ENCODE measurements around the gene SMAGP.

DNA sequence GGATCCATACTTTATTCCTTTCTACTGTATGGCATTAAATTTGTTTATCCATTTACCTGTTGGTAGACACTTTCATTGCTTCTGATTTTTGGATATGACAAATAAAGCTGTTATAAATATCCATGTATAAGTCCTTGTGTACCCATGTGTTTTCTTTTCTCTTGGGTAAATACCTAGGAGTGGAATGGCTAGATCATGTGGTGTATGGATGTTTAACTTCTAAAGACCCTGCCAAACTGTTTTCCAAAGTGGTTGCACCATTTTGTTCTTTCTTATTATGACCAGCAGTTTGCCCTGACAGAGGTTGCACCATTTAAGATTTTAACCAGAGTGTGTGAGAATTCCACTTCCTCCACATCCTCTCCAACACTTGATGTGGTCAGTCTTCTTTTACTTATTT lies 37.6 kb downstream of the SMAGP start:
- TF ChIP-seq, protein P1, sequence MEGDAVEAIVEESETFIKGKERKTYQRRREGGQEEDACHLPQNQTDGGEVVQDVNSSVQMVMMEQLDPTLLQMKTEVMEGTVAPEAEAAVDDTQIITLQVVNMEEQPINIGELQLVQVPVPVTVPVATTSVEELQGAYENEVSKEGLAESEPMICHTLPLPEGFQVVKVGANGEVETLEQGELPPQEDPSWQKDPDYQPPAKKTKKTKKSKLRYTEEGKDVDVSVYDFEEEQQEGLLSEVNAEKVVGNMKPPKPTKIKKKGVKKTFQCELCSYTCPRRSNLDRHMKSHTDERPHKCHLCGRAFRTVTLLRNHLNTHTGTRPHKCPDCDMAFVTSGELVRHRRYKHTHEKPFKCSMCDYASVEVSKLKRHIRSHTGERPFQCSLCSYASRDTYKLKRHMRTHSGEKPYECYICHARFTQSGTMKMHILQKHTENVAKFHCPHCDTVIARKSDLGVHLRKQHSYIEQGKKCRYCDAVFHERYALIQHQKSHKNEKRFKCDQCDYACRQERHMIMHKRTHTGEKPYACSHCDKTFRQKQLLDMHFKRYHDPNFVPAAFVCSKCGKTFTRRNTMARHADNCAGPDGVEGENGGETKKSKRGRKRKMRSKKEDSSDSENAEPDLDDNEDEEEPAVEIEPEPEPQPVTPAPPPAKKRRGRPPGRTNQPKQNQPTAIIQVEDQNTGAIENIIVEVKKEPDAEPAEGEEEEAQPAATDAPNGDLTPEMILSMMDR (IDR thresholded peaks at IDR 0.05; ENCODE audit: low read depth, low read length, missing input control) = no peak
- TF ChIP-seq MAX (IDR thresholded peaks at IDR 0.05) (no peak), RXRA (IDR thresholded peaks at IDR 0.05) (no peak), YY1 (IDR thresholded peaks at IDR 0.05) (no peak)
- TF ChIP-seq, protein P2, sequence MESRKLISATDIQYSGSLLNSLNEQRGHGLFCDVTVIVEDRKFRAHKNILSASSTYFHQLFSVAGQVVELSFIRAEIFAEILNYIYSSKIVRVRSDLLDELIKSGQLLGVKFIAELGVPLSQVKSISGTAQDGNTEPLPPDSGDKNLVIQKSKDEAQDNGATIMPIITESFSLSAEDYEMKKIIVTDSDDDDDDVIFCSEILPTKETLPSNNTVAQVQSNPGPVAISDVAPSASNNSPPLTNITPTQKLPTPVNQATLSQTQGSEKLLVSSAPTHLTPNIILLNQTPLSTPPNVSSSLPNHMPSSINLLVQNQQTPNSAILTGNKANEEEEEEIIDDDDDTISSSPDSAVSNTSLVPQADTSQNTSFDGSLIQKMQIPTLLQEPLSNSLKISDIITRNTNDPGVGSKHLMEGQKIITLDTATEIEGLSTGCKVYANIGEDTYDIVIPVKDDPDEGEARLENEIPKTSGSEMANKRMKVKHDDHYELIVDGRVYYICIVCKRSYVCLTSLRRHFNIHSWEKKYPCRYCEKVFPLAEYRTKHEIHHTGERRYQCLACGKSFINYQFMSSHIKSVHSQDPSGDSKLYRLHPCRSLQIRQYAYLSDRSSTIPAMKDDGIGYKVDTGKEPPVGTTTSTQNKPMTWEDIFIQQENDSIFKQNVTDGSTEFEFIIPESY (IDR thresholded peaks at IDR 0.05) = no peak

Measured in liver (tissue), 3 donors.